VCaP (cell line): ENCODE measurements around the gene GCAT.
"Not testable (repeated sequence)": the region's sequence is repeated elsewhere in the genome, so short reads cannot be mapped to it uniquely, and the experiment has no call there.

ENCODE experiments used
- H3K27ac ChIP-seq: fragments of 450-650 bp; 2 replicates; pipeline ENCODE4 v1.5.1; 2017
- TF ChIP-seq, protein P1 (sequence below): fragments of 450-650 bp; conservative IDR thresholded peaks from 2 replicates; pipeline ENCODE4 v1.5.1; 2017; ENCODE audit warnings: mild to moderate bottlenecking, moderate library complexity

Gene GCAT

DNA sequence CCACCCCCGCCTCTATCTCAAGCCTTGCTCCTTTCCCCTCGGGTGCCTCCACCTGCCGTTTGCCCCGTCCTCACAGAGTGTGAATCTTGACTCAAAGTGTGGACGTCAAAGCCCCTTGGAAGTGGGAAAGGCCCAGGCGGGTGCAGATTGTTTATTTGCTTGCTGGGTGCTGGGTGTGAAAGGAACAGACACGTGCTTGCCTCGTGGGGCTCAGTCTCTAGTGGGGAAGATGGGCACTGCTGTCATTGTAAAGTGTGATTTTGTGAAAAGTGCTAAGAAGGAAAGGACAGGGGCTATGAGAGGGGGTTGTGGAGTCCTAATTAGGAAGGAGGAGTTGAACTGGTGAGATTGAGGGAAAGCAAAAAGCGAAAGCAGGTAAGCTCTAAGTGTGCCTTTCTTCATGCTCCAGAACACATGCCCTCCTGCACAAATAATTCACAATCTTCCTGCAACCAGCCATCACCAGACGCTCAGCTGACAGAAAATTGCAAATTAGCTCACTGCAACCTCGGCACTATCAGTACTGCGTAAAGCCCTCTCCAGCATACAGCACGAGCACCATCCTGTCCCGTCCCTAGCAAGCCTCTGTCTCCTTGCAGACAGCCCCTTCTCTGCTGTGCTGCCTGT is 9.7 kb upstream of the GCAT start:
- TF ChIP-seq, protein P1, sequence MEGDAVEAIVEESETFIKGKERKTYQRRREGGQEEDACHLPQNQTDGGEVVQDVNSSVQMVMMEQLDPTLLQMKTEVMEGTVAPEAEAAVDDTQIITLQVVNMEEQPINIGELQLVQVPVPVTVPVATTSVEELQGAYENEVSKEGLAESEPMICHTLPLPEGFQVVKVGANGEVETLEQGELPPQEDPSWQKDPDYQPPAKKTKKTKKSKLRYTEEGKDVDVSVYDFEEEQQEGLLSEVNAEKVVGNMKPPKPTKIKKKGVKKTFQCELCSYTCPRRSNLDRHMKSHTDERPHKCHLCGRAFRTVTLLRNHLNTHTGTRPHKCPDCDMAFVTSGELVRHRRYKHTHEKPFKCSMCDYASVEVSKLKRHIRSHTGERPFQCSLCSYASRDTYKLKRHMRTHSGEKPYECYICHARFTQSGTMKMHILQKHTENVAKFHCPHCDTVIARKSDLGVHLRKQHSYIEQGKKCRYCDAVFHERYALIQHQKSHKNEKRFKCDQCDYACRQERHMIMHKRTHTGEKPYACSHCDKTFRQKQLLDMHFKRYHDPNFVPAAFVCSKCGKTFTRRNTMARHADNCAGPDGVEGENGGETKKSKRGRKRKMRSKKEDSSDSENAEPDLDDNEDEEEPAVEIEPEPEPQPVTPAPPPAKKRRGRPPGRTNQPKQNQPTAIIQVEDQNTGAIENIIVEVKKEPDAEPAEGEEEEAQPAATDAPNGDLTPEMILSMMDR: no peak
- H3K27ac ChIP-seq: no peak overlapping the region

DNA sequence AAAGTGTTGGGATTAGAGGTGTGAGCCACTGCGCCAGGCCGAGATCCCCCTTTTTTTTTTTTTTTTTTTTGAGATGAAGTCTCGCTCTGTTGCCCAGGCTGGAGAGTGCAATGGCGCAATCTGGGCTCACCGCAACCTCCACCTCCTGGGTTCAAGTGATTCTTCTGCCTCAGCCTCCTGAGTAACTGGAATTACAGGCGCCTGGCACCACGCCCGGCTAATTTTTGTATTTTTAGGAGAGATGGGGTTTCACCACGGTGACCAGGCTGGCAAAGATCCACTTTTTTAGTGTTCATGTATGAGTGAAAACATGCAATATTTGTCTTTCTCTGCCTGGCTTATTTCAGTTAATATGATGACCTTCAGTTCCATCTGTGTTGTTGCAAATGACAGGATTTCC is 7.8 kb upstream of the GCAT start:
- H3K27ac ChIP-seq: not testable (repeated sequence)

GRCh38 chr22:37801946-37802309 is 5.8 kb upstream of the GCAT start:
- peak overlapping the region; percentile 93 for H3K27ac ChIP-seq
- TF ChIP-seq, protein P1: no peak

DNA sequence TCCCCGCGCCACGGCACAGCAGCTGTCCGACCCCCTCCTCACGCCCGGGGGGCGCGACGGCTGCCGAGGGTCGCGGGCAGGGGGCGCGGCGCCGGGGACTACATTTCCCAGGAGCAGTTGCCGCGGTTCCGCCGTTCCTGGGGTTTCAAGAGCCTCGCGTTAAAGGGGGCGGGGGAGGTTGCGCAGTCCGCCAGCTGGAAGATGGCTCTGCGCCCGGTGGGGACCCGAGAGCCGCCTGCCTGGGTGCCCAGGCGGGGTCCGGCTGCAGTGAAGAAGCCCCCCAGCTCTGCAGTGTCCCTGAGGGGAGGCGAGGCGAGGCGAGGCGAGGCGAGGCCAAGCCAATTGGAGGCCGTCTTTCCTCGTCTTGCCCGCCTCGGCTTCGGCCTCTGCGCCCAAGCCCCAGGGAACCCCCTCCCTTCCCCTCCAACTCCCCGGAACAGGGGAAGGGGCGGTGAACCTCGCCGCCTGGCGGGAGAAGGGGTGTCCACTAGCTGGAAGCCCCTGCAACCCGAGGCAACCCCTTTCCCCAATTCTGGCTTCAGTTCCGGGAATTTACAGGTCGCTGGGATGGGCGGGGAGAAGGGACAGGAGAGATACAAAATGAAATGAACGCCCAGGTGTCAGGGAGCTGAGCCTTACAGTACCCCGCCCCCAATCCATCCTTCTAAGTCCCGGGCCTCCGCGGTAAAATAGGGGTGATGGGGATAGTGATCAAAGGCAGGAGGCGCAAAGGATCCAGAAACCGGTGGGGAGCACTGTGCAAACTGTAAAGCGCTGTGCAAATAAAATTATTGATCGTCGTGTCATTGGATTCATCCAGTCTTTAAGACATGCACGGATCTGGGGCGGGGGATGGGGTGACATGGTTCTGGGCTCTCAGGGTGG is 5.2 kb upstream of the GCAT start:
- peak overlapping the region; percentile 93 for H3K27ac ChIP-seq
- TF ChIP-seq, protein P1: no peak

DNA sequence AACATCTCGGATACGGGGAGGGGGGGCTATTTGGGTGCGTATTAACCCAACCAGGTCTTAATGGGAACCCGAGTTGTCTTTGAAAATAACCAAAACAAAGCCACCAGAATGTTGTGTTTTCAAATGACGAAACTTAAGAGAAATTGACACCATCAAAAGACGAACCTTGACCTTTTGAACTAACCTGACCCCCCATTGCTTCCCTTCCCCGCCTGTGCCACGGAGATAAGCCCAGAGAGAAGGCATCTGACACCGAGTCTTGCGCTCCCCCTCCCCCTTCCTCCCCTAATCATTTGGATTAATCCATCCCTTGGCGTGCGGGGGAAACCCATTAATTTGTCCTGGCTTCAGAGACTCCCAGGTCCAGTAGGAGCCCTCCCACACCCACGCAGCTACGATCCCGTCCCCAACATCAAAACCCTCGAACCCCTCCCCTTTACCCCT is 4.5 kb upstream of the GCAT start:
- TF ChIP-seq, protein P1: no peak
- H3K27ac ChIP-seq: peak overlapping the region; percentile 93

DNA sequence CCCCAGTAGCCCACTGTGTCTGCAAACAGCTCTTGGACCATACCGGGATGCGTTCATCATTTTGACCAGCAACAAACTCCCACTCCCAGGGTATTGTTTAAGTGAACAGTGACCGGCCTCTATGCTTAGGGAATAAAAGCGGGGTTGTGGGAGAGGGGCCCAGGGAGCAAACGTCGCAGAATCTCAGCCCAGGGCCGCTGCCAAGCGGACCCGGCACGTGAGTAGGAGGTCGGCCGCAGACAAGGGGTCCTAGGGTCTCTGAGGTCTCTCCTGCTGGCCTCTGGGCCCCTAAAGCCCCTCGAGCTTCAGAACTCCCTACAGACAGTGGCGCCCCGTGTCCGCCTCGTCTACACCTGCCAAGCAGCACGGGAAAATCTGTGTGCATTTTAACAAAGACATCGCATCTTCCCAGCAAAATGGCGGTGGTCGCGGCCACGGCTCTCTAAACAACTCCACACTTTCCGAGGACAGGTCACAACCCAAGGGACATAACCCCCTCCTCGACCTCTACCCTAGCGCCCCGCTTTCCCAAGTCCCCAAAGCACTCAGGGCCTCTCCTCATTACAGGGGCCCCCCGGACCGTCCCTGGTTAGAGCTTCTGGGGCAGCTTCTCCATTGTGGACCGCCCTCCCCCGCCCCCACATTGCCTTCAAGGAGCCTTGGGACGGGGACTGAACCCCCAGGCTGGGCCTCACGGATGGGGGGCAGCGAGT is 3.9 kb upstream of the GCAT start:
- TF ChIP-seq, protein P1: no peak

DNA sequence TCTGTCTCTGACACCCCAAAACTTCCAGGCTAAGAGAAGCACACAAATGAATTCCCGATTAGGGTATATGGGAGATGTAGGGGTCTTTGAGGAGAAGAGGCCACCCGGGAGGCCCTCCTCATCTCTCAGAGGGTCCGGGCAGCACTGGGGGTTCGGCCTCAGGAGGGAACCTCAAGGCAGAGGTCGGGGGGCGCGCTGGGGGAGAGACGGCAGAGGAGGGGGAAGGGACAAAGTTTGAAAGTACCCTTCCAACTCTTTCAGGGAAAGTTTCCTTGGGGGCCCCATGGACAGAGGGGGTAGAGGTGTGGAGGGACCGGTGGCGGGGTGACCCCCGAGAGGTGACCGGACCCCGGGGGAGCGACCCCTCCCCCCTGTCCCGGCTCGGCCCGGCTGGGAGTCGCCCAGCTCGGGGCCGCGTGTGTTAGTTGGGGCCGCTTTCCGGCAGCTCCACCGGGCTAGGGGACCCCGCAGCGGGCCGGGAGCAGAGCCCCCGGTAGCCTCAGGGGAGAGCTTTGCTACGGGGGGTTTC is 3.3 kb upstream of the GCAT start:
- peak overlapping the region; percentile 93 for H3K27ac ChIP-seq
- TF ChIP-seq, protein P1: no peak

More for the DNA sequence above, 3.9 kb upstream of the GCAT start:
- peak overlapping the region; percentile 93 for H3K27ac ChIP-seq
